MM.1S (cell line): ENCODE results near the gene PHF24.

ENCODE experiments used
- DNase-seq: peaks from one replicate; pipeline ENCODE4 v3.0.0-alpha.2; 2015
- H2AFZ ChIP-seq: fragments of 300-600 bp; sonication (generic); 2 replicates; pipeline ENCODE4 v1.6.0; 2016; ENCODE audit warnings: antibody characterized with exemption, low read length
- H3F3A ChIP-seq: fragments of 300-600 bp; sonication (generic); 2 replicates; pipeline ENCODE4 v1.6.1; 2016; ENCODE audit warnings: mild to moderate bottlenecking, antibody characterized with exemption, low read length, moderate library complexity, mixed read lengths; ENCODE audit not compliant: insufficient read depth
- H3K27ac ChIP-seq: fragments of 300-600 bp; sonication (generic); 2 replicates; pipeline ENCODE4 v1.5.1; 2016; ENCODE audit warnings: mild to moderate bottlenecking, low read length
- H3K27me3 ChIP-seq: fragments of 300-600 bp; sonication (generic); replicated peaks from 2 replicates; pipeline ENCODE4 v1.6.0; 2016; ENCODE audit warnings: low read length; ENCODE audit not compliant: insufficient read depth
- H3K36me3 ChIP-seq: fragments of 300-600 bp; sonication (generic); replicated peaks from 2 replicates; pipeline ENCODE4 v1.6.1; 2016; ENCODE audit warnings: mild to moderate bottlenecking, low read length, mixed read lengths; ENCODE audit not compliant: insufficient read depth
- H3K4me1 ChIP-seq: fragments of 300-600 bp; sonication (generic); 2 replicates; pipeline ENCODE4 v1.6.1; 2016; ENCODE audit warnings: low read length, mixed read lengths
- H3K4me2 ChIP-seq: fragments of 300-600 bp; sonication (generic); 2 replicates; pipeline ENCODE4 v1.6.0; 2016; ENCODE audit warnings: low read depth, low read length
- H3K4me3 ChIP-seq: fragments of 300-600 bp; sonication (generic); 2 replicates; pipeline ENCODE4 v1.5.1; 2016; ENCODE audit warnings: low read length, mixed read lengths
- H3K79me2 ChIP-seq: fragments of 300-600 bp; sonication (generic); 2 replicates; pipeline ENCODE4 v1.6.1; 2016; ENCODE audit warnings: mixed run types, low read length, mixed read lengths
- H3K9ac ChIP-seq: fragments of 300-600 bp; sonication (generic); 2 replicates; pipeline ENCODE4 v1.6.1; 2016; ENCODE audit warnings: low read length, mixed read lengths
- H3K9me2 ChIP-seq: fragments of 300-600 bp; sonication (generic); replicated peaks from 2 replicates; pipeline ENCODE4 v1.6.1; 2016; ENCODE audit warnings: mild to moderate bottlenecking, low read length, mixed read lengths; ENCODE audit not compliant: insufficient read depth
- H3K9me3 ChIP-seq: fragments of 300-600 bp; sonication (generic); replicated peaks from 2 replicates; pipeline ENCODE4 v1.6.1; 2016; ENCODE audit warnings: mild to moderate bottlenecking, low read length, mixed read lengths; ENCODE audit not compliant: insufficient read depth
- H4K20me1 ChIP-seq: fragments of 300-600 bp; sonication (generic); 2 replicates; pipeline ENCODE4 v1.6.1; 2016; ENCODE audit warnings: mild to moderate bottlenecking, low read length, moderate library complexity, mixed read lengths; ENCODE audit not compliant: insufficient read depth
- CTCF ChIP-seq: fragments of 300-600 bp; sonication (generic); IDR thresholded peaks from 2 replicates; pipeline ENCODE4 v1.5.1; 2016; ENCODE audit warnings: antibody characterized with exemption, low read length, mixed read lengths
- EZH2 ChIP-seq: fragments of 300-600 bp; sonication (generic); optimal IDR thresholded peaks from 2 replicates; pipeline ENCODE3; 2017; ENCODE audit warnings: low read depth, mild to moderate bottlenecking, antibody characterized with exemption, low read length, mixed read lengths
- EZH2phosphoT487 ChIP-seq: fragments of 300-600 bp; sonication (generic); IDR thresholded peaks from 2 replicates; pipeline ENCODE4 v1.6.1; 2018; ENCODE audit warnings: antibody characterized with exemption, low read length

PHF24 gene

GRCh38 chr9:34999576-34999975 is 41.5 kb downstream of the PHF24 start:
- H3K9ac ChIP-seq, result no peak overlapping the region
- H2AFZ ChIP-seq, result no peak overlapping the region
- H3K4me3 ChIP-seq, result no peak overlapping the region
- DNase-seq, result no peak
- H3F3A ChIP-seq, result no peaks in the 10 kb centered on the region
- no peak overlapping the region for H3K27ac ChIP-seq
- H3K9me2 ChIP-seq, result no peaks in the 10 kb centered on the region
- no peaks in the 10 kb centered on the region for H3K27me3 ChIP-seq
- H3K36me3 ChIP-seq, result no peaks in the 10 kb centered on the region
- H3K4me2 ChIP-seq, result no peak overlapping the region
- H4K20me1 ChIP-seq, result no peaks in the 10 kb centered on the region
- H3K9me3 ChIP-seq, result no peaks in the 10 kb centered on the region
- TF ChIP-seq EZH2phosphoT487, result no peak
- TF ChIP-seq CTCF, result no peak
- TF ChIP-seq EZH2, result no peak
- no peaks in the 10 kb centered on the region for H3K4me1 ChIP-seq
- no peaks in the 10 kb centered on the region for H3K79me2 ChIP-seq

- no peaks in the 10 kb centered on the region for H3K9me3 ChIP-seq
- no peak overlapping the region for H3K27ac ChIP-seq
- no peak overlapping the region for H3K4me3 ChIP-seq
- no peak overlapping the region for H2AFZ ChIP-seq
- H3K27me3 ChIP-seq, result no peaks in the 10 kb centered on the region
- no peaks in the 10 kb centered on the region for H3K79me2 ChIP-seq
- no peaks in the 10 kb centered on the region for H3K36me3 ChIP-seq
- H3K4me2 ChIP-seq, result no peak overlapping the region
- no peaks in the 10 kb centered on the region for H3F3A ChIP-seq
- no peak for DNase-seq
- no peaks in the 10 kb centered on the region for H4K20me1 ChIP-seq
- no peaks in the 10 kb centered on the region for H3K9me2 ChIP-seq
- TF ChIP-seq CTCF (no peak), EZH2phosphoT487 (no peak), EZH2 (no peak)
- no peaks in the 10 kb centered on the region for H3K4me1 ChIP-seq
- H3K9ac ChIP-seq, result no peak overlapping the region
Observed at GRCh38 chr9:35000535-35001284, 42.6 kb downstream of the PHF24 start.

GRCh38 chr9:35001285-35001677 is 43.2 kb downstream of the PHF24 start:
- DNase-seq, result no peak
- Histone ChIP-seq H3K9ac (no peak overlapping the region), H3F3A (no peaks in the 10 kb centered on the region), H4K20me1 (no peaks in the 10 kb centered on the region), H3K27me3 (no peaks in the 10 kb centered on the region), H3K4me1 (no peaks in the 10 kb centered on the region), H2AFZ (no peak overlapping the region), H3K4me3 (no peak overlapping the region), H3K4me2 (no peak overlapping the region), H3K36me3 (no peaks in the 10 kb centered on the region), H3K79me2 (no peaks in the 10 kb centered on the region), H3K27ac (no peak overlapping the region), H3K9me2 (no peaks in the 10 kb centered on the region), H3K9me3 (no peaks in the 10 kb centered on the region)
- no peak for TF ChIP-seq EZH2phosphoT487
- no peak for TF ChIP-seq CTCF
